NCI-H1105 treated with DMSO at 0.1 percent for 48 hours (cell line): ENCODE results near the gene LMNA.
"Not testable (repeated sequence)": the region's sequence is repeated elsewhere in the genome, so short reads cannot be mapped to it uniquely, and the experiment has no call there.

Experiments
- DNase-seq: peaks from one replicate; lab custom pipeline; 2025; lab: John Stamatoyannopoulos, UW

LMNA gene

GRCh38 chr1:156114101-156114918, at the start of gene LMNA:
TSS of gene LMNA (plus strand) at chr1:156114711. CDS start at chr1:156114919, 208 bp downstream.
- DNase-seq = peak; percentile 60

GRCh38 chr1:156065212-156065611, 49.3 kb upstream of the LMNA start:
- DNase-seq = no peak

- no peak for DNase-seq
Observed at GRCh38 chr1:156065871-156066270, 48.6 kb upstream of the LMNA start.

- DNase-seq = no peak
Observed at GRCh38 chr1:156067262-156067661, 47.2 kb upstream of the LMNA start.

GRCh38 chr1:156069490-156070455, 44.7 kb upstream of the LMNA start:
- no peak for DNase-seq

GRCh38 chr1:156070548-156070947, 44.0 kb upstream of the LMNA start:
- peak; percentile 80 for DNase-seq

- not testable (repeated sequence) for DNase-seq
Observed at GRCh38 chr1:156071332-156071816, 43.1 kb upstream of the LMNA start.

GRCh38 chr1:156072251-156072650, 42.3 kb upstream of the LMNA start:
- DNase-seq = no peak

GRCh38 chr1:156073110-156073687, 41.3 kb upstream of the LMNA start:
- DNase-seq = no peak

- no peak for DNase-seq
Observed at GRCh38 chr1:156073740-156074139, 40.8 kb upstream of the LMNA start.

- no peak for DNase-seq
Observed at GRCh38 chr1:156074661-156075060, 39.9 kb upstream of the LMNA start.

- no peak for DNase-seq
Observed at GRCh38 chr1:156075162-156075561, 39.3 kb upstream of the LMNA start.

- DNase-seq = no peak
Observed at GRCh38 chr1:156075775-156076204, 38.7 kb upstream of the LMNA start.

- no peak for DNase-seq
Observed at GRCh38 chr1:156076609-156077429, 37.7 kb upstream of the LMNA start.

GRCh38 chr1:156077430-156077760, 37.1 kb upstream of the LMNA start:
- no peak for DNase-seq

GRCh38 chr1:156078728-156079127, 35.8 kb upstream of the LMNA start:
- DNase-seq = no peak

GRCh38 chr1:156079762-156080161, 34.7 kb upstream of the LMNA start:
- no peak for DNase-seq

- DNase-seq = no peak
Observed at GRCh38 chr1:156080241-156080862, 34.2 kb upstream of the LMNA start.

- DNase-seq = no peak
Observed at GRCh38 chr1:156080863-156081179, 33.7 kb upstream of the LMNA start.

GRCh38 chr1:156081180-156081916, 33.2 kb upstream of the LMNA start:
- DNase-seq = no peak
